Uterus (tissue), 4 donors: Measurements from ENCODE around the gene FGFR1OP2. TPM values are rescaled to one million over a fixed set of nuclear protein-coding genes. Genes with fewer than 3 reads are reported as not detected.

Source experiments
- DNase-seq, 2 donors: peaks; one replicate each; pipeline ENCODE4 v3.0.0-alpha.2; 2019 to 2020
- H3K27ac ChIP-seq, 2 donors: fragments of 200-600 bp; sonication (generic); 1 replicate in 1 of 2; 2 replicates in 1 of 2; pipeline ENCODE4 v1.5.1; 2016 to 2018
- H3K27me3 ChIP-seq, 2 donors: fragments of 200-600 bp; sonication (generic); one replicate each; pipeline ENCODE4 v1.5.1; 2018 to 2019; ENCODE audit warnings: control low read depth in 1 of 2
- H3K36me3 ChIP-seq, 2 donors: fragments of 200-600 bp; sonication (generic); one replicate each; pipeline ENCODE4 v1.5.1; 2019; ENCODE audit warnings: control low read depth in 1 of 2
- H3K4me1 ChIP-seq, 2 donors: fragments of 200-600 bp; sonication (generic); one replicate each; pipeline ENCODE4 v1.5.1; 2018 to 2019; ENCODE audit warnings: control low read depth in 1 of 2
- H3K4me3 ChIP-seq, 2 donors: fragments of 200-600 bp; sonication (generic); 1 replicate in 1 of 2; 2 replicates in 1 of 2; pipeline ENCODE4 v1.5.1; 2018 to 2019; ENCODE audit warnings: mild to moderate bottlenecking in 1 of 2
- H3K9me3 ChIP-seq, 2 donors: fragments of 200-600 bp; sonication (generic); one replicate each; pipeline ENCODE4 v1.5.1; 2019; ENCODE audit warnings: control low read depth in 1 of 2
- CTCF ChIP-seq, 4 experiments: fragments of 200-600 bp in 2 of 4; fragments of 450-650 bp in 2 of 4; sonication (generic) in 2 of 4; IDR thresholded peaks; one replicate each; pipeline ENCODE4 v1.5.1; 2016 to 2019; ENCODE audit warnings: antibody characterized with exemption in 4 of 4, mild to moderate bottlenecking in 2 of 4, moderate library complexity in 1 of 4
- POLR2A ChIP-seq, 2 donors: fragments of 450-650 bp; IDR thresholded peaks; one replicate each; pipeline ENCODE4 v1.6.1; 2016; ENCODE audit warnings: antibody characterized with exemption in 2 of 2, mild to moderate bottlenecking in 1 of 2, moderate library complexity in 1 of 2
- intact Hi-C: fragments of 100-400 bp; cut with DNase I; formaldehyde crosslinking; loops from one replicate; pipeline ENCODE4 v1.15.1; 2023; ENCODE audit warnings: low total_unique reads
- total RNA-seq, 4 donors: library from RNA; depleted of rRNA in 3 of 4; stranded (reverse); fragments of >200 nt in 3 of 4; gene quantifications; one replicate each; pipeline versions ENCODE4 v1.1.0 to v1.2.4, GENCODE V29; 2014 to 2023
- donor health status: DM: yes; HTN: yes; CAD: no.

FGFR1OP2 gene
- total RNA-seq, 4 donors from 2014 or later: 83.0 to 222 (median 112) TPM

- DNase-seq: no peak
- Histone ChIP-seq H3K27ac (no peak overlapping the region), H3K27me3 (no peaks in the 10 kb centered on the region), H3K4me1 (no peaks in the 10 kb centered on the region), H3K4me3 (no peak overlapping the region), H3K36me3 (no peaks in the 10 kb centered on the region), H3K9me3 (no peaks in the 10 kb centered on the region)
- TF ChIP-seq CTCF (IDR thresholded peaks at IDR 0.05) (no peak), POLR2A (IDR thresholded peaks at IDR 0.05) (no peak)
- intact Hi-C loops: no loop called here
These were observed 62.7 kb downstream of the FGFR1OP2 start for GRCh38 chr12:27000961-27001360.

GRCh38 chr12:27001663-27002062 is 63.4 kb downstream of the FGFR1OP2 start:
- Histone ChIP-seq H3K27ac (no peak overlapping the region), H3K4me1 (no peaks in the 10 kb centered on the region), H3K27me3 (no peaks in the 10 kb centered on the region), H3K36me3 (no peaks in the 10 kb centered on the region), H3K4me3 (no peak overlapping the region), H3K9me3 (no peaks in the 10 kb centered on the region)
- no peak for DNase-seq
- intact Hi-C loops: no loop called here
- TF ChIP-seq CTCF (IDR thresholded peaks at IDR 0.05): no peak
- TF ChIP-seq POLR2A (IDR thresholded peaks at IDR 0.05): no peak

GRCh38 chr12:27002141-27002540 is 63.9 kb downstream of the FGFR1OP2 start:
- Histone ChIP-seq H3K4me1 (no peaks in the 10 kb centered on the region), H3K4me3 (no peak overlapping the region), H3K27me3 (no peaks in the 10 kb centered on the region), H3K9me3 (no peaks in the 10 kb centered on the region), H3K27ac (no peak overlapping the region), H3K36me3 (no peaks in the 10 kb centered on the region)
- no peak for DNase-seq
- intact Hi-C loops: no loop called here
- TF ChIP-seq POLR2A (IDR thresholded peaks at IDR 0.05) (no peak), CTCF (IDR thresholded peaks at IDR 0.05) (no peak)

GRCh38 chr12:27003421-27004381 is 65.4 kb downstream of the FGFR1OP2 start:
- no peaks in the 10 kb centered on the region for H3K36me3 ChIP-seq
- H3K27ac ChIP-seq: no peak overlapping the region
- no peaks in the 10 kb centered on the region for H3K9me3 ChIP-seq
- intact Hi-C loops: no loop called here
- no peaks in the 10 kb centered on the region for H3K27me3 ChIP-seq
- H3K4me1 ChIP-seq: no peaks in the 10 kb centered on the region
- H3K4me3 ChIP-seq: no peak overlapping the region
- TF ChIP-seq POLR2A (IDR thresholded peaks at IDR 0.05) (no peak), CTCF (IDR thresholded peaks at IDR 0.05) (no peak)
- no peak for DNase-seq

- Histone ChIP-seq H3K36me3 (no peaks in the 10 kb centered on the region), H3K9me3 (no peaks in the 10 kb centered on the region), H3K4me1 (no peaks in the 10 kb centered on the region), H3K4me3 (no peak overlapping the region), H3K27me3 (no peaks in the 10 kb centered on the region), H3K27ac (no peak overlapping the region)
- no peak for TF ChIP-seq POLR2A (IDR thresholded peaks at IDR 0.05)
- TF ChIP-seq CTCF (IDR thresholded peaks at IDR 0.05): no peak
- no peak for DNase-seq
- intact Hi-C loops: no loop called here
These were observed 67.2 kb downstream of the FGFR1OP2 start for GRCh38 chr12:27005495-27005894.
